K562 (cell line): Measurements from ENCODE around the gene HOXD9.

Experiments used
- ATF6 ChIP-seq: sonication (generic); formaldehyde crosslinking; IDR thresholded peaks from 2 replicates; pipeline ENCODE4 v1.4.0; 2020; ENCODE audit warnings: mild to moderate bottlenecking, missing genetic modification reagents
- CTCF ChIP-seq, 3 experiments: IDR thresholded peaks in 2 of 3; conservative IDR thresholded peaks in 1 of 3; 2 replicates each; pipeline ENCODE4 v1.5.1; 2011 to 2012; ENCODE audit warnings: low read length in 3 of 3, mild to moderate bottlenecking in 3 of 3, control low read depth in 2 of 3, improper control_type of control experiment in 1 of 3, inconsistent platforms in 1 of 3, low read depth in 1 of 3, mixed read lengths in 1 of 3, moderate library complexity in 1 of 3; ENCODE audit not compliant: insufficient read depth in 2 of 3
- ELK1 ChIP-seq: sonication (generic); formaldehyde crosslinking; IDR thresholded peaks from 2 replicates; pipeline ENCODE4 v1.8.1; 2022; ENCODE audit warnings: missing genetic modification reagents
- HCFC1 ChIP-seq: IDR thresholded peaks from 2 replicates; pipeline ENCODE4 v1.6.1; 2012; ENCODE audit warnings: low read depth, low read length, improper control_type of control experiment
- HNRNPK ChIP-seq: fragments of 200-400 bp; formaldehyde crosslinking; IDR thresholded peaks from one replicate; pipeline ENCODE4 v1.6.1; 2018; ENCODE audit warnings: mild to moderate bottlenecking, low read depth, low read length; ENCODE audit not compliant: poor library complexity, severe bottlenecking
- JUND ChIP-seq, 2 experiments: IDR thresholded peaks; 2 replicates in 1 of 2; 3 replicates in 1 of 2; pipeline ENCODE4 v1.6.1; 2011; ENCODE audit warnings: borderline replicate concordance in 2 of 2, low read depth in 2 of 2, low read length in 2 of 2, improper control_type of control experiment in 1 of 2, missing biosample characterization in 1 of 2, missing genetic modification characterization in 1 of 2, missing genetic modification reagents in 1 of 2
- NFRKB ChIP-seq: fragments of 450-650 bp; IDR thresholded peaks from 2 replicates; pipeline ENCODE4 v1.6.1; 2016; ENCODE audit warnings: low read depth
- PHF21A ChIP-seq: fragments of 450-650 bp; IDR thresholded peaks from 2 replicates; pipeline ENCODE4 v1.6.1; 2017; ENCODE audit warnings: low read depth, borderline replicate concordance
- POLR2AphosphoS5 ChIP-seq: IDR thresholded peaks from 2 replicates; pipeline ENCODE4 v1.6.1; 2011; ENCODE audit warnings: mild to moderate bottlenecking, low read depth, low read length, moderate library complexity; ENCODE audit not compliant: control insufficient read depth, insufficient read depth
- PTBP1 ChIP-seq: fragments of 200-400 bp; formaldehyde crosslinking; IDR thresholded peaks from 2 replicates; pipeline ENCODE4 v1.6.1; 2017; ENCODE audit warnings: low read depth, low read length
- ZC3H4 ChIP-seq: sonication (generic); formaldehyde crosslinking; IDR thresholded peaks from 2 replicates; pipeline ENCODE4 v1.9.0; 2021; ENCODE audit warnings: missing genetic modification reagents, borderline replicate concordance
- ZFP36 ChIP-seq: fragments of 150-350 bp; IDR thresholded peaks from 2 replicates; pipeline ENCODE4 v1.6.1; 2018; ENCODE audit warnings: low read length, low read depth; ENCODE audit not compliant: partially characterized antibody
- ZZZ3 ChIP-seq: fragments of 450-650 bp; IDR thresholded peaks from 2 replicates; pipeline ENCODE4 v1.6.1; 2016; ENCODE audit warnings: antibody characterized with exemption, mild to moderate bottlenecking, moderate library complexity
- TF ChIP-seq, protein P1 (sequence below): sonication (generic); formaldehyde crosslinking; IDR thresholded peaks from 2 replicates; pipeline ENCODE4 v1.8.0; 2022; ENCODE audit warnings: missing genetic modification reagents, mild to moderate bottlenecking, borderline replicate concordance

DNA sequence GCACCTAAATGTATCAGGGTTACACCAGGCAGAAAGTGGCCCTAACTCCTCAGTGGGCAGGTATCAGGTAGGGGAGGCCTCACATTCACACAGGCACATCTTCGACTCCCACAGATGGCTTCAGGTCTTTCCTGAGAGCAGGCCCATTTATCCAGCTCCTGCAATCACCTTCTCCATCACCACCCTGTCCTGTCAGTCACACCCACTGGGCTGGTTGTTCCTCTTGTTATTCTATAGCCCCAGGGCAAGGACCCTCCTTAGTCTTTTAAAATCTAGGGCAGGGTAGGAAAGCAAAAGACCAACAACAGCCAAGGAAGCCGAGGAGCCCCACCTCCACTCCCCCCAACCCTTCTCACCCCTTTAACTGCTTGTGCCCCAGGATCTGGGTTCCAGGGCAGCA lies 19.8 kb downstream of the HOXD9 start:
- TF ChIP-seq JUND (IDR thresholded peaks at IDR 0.05; ENCODE audit: borderline replicate concordance, low read depth, low read length) (no peak), JUND (tag; IDR thresholded peaks at IDR 0.05; ENCODE audit: borderline replicate concordance, low read depth, low read length) (no peak), HNRNPK (no peak), PTBP1 (no peak), CTCF (IDR thresholded peaks at IDR 0.05 in 2 of 3, conservative IDR thresholded peaks at IDR 0.05 in 1 of 3; ENCODE audit: insufficient read depth in 2 of 3, low read depth in 1 of 3, low read length in 3 of 3) (no peak), POLR2AphosphoS5 (no peak), PHF21A (no peak), ZC3H4 (CRISPR knock-in tag) (no peak), ATF6 (CRISPR knock-in tag) (no peak), ZFP36 (no peak), HCFC1 (no peak), ZZZ3 (no peak), NFRKB (no peak), ELK1 (CRISPR knock-in tag) (no peak)
- TF ChIP-seq, protein P1, sequence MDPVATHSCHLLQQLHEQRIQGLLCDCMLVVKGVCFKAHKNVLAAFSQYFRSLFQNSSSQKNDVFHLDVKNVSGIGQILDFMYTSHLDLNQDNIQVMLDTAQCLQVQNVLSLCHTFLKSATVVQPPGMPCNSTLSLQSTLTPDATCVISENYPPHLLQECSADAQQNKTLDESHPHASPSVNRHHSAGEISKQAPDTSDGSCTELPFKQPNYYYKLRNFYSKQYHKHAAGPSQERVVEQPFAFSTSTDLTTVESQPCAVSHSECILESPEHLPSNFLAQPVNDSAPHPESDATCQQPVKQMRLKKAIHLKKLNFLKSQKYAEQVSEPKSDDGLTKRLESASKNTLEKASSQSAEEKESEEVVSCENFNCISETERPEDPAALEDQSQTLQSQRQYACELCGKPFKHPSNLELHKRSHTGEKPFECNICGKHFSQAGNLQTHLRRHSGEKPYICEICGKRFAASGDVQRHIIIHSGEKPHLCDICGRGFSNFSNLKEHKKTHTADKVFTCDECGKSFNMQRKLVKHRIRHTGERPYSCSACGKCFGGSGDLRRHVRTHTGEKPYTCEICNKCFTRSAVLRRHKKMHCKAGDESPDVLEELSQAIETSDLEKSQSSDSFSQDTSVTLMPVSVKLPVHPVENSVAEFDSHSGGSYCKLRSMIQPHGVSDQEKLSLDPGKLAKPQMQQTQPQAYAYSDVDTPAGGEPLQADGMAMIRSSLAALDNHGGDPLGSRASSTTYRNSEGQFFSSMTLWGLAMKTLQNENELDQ (CRISPR knock-in tag), result no peak
